ENCODE data around the gene SRSF12.

- TF ChIP-seq CTCF (IDR thresholded peaks at IDR 0.05; ENCODE audit: low read length) (no peak), EZH2 (optimal IDR thresholded peaks at IDR 0.05; ENCODE audit: low read depth, low read length) (no peak)
Measured at GRCh38 chr6:89073014-89073620, 44.8 kb downstream of the SRSF12 start.

Measured in MM.1S (cell line).